RWPE2 (cell line): ENCODE results near the gene GDF9.

Experiments
- ATAC-seq: fragments of 200-7000 bp; cut with Tn5 transposase; 3 replicates; pipeline ENCODE4 v1.9.1; 2021; ENCODE audit warnings: low read depth
- DNase-seq: peaks from one replicate; pipeline ENCODE4 v3.0.0-alpha.2; 2020; ENCODE audit warnings: low spot score
- H3K27ac ChIP-seq: fragments of 450-650 bp; 2 replicates; pipeline ENCODE4 v1.5.1; 2017; ENCODE audit warnings: mild to moderate bottlenecking; ENCODE audit not compliant: poor library complexity, severe bottlenecking
- H3K27me3 ChIP-seq: fragments of 250-450 bp; sonication (Bioruptor Pico); 2 replicates; pipeline ENCODE4 v1.5.1; 2021; ENCODE audit warnings: mild to moderate bottlenecking, moderate library complexity; ENCODE audit not compliant: insufficient read depth, poor library complexity, severe bottlenecking
- H3K36me3 ChIP-seq: fragments of 250-450 bp; sonication (Bioruptor Pico); 2 replicates; pipeline ENCODE4 v1.5.1; 2020; ENCODE audit warnings: low read depth, mild to moderate bottlenecking, moderate library complexity
- H3K4me1 ChIP-seq: fragments of 250-450 bp; sonication (Bioruptor Pico); 2 replicates; pipeline ENCODE4 v1.5.1; 2021; ENCODE audit warnings: mild to moderate bottlenecking, moderate library complexity; ENCODE audit not compliant: insufficient read depth, poor library complexity, severe bottlenecking
- H3K4me3 ChIP-seq: fragments of 250-450 bp; sonication (Bioruptor Pico); 2 replicates; pipeline ENCODE4 v1.5.1; 2021; ENCODE audit warnings: mild to moderate bottlenecking, moderate library complexity; ENCODE audit not compliant: severe bottlenecking
- H3K9me3 ChIP-seq: fragments of 250-450 bp; sonication (Bioruptor Pico); 2 replicates; pipeline ENCODE4 v1.5.1; 2021; ENCODE audit warnings: mild to moderate bottlenecking, moderate library complexity; ENCODE audit not compliant: severe bottlenecking
- CTCF ChIP-seq: fragments of 450-650 bp; IDR thresholded peaks from one replicate; pipeline ENCODE4 v1.5.1; 2017; ENCODE audit warnings: mild to moderate bottlenecking, moderate library complexity; ENCODE audit not compliant: poor library complexity, severe bottlenecking

GDF9 gene

GRCh38 chr5:132841305-132841704 lies 25.0 kb downstream of the GDF9 start:
- peaks cover 17% of the 10 kb centered on the region for H3K4me1 ChIP-seq
- no peak for DNase-seq
- ATAC-seq: peak; percentile 43; the same call in 1 of the 3 replicates
- H3K27ac ChIP-seq: no peak overlapping the region
- no peak overlapping the region for H3K4me3 ChIP-seq
- H3K9me3 ChIP-seq: no peaks in the 10 kb centered on the region
- no peak for TF ChIP-seq CTCF
- no peaks in the 10 kb centered on the region for H3K27me3 ChIP-seq
- H3K36me3 ChIP-seq: no peaks in the 10 kb centered on the region

DNA sequence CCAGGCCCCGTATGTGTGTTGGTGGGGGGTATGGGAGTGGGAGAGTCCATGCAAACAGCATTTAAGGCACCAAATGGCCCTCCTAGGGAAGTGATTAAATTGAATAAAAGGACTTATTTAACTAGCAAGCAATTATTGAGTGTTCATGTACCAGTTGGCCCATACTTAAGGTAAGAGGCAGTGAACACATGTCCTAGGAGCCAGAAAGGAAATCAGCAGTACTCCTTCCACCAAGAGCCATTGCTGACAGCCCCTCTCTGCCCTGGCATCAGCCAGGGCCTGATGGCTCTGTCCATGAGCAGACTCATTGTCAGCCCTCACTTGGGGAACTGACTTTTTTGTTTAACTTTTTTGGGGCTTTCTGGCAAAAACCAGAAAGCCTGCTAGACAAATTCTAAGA lies 25.4 kb downstream of the GDF9 start:
- Histone ChIP-seq H3K27ac (no peak overlapping the region), H3K27me3 (no peaks in the 10 kb centered on the region), H3K4me1 (peaks cover 17% of the 10 kb centered on the region), H3K36me3 (no peaks in the 10 kb centered on the region), H3K9me3 (no peaks in the 10 kb centered on the region), H3K4me3 (no peak overlapping the region)
- no peak for TF ChIP-seq CTCF
- ATAC-seq (no peak), DNase-seq (no peak)

- H3K4me1 ChIP-seq: peaks cover 17% of the 10 kb centered on the region
- DNase-seq: no peak
- no peaks in the 10 kb centered on the region for H3K36me3 ChIP-seq
- no peak for ATAC-seq
- no peak for TF ChIP-seq CTCF
- no peaks in the 10 kb centered on the region for H3K27me3 ChIP-seq
- H3K9me3 ChIP-seq: no peaks in the 10 kb centered on the region
- no peak overlapping the region for H3K4me3 ChIP-seq
- peak overlapping the region; percentile 20 for H3K27ac ChIP-seq
Observed at GRCh38 chr5:132840313-132840712, 26.0 kb downstream of the GDF9 start.

DNA sequence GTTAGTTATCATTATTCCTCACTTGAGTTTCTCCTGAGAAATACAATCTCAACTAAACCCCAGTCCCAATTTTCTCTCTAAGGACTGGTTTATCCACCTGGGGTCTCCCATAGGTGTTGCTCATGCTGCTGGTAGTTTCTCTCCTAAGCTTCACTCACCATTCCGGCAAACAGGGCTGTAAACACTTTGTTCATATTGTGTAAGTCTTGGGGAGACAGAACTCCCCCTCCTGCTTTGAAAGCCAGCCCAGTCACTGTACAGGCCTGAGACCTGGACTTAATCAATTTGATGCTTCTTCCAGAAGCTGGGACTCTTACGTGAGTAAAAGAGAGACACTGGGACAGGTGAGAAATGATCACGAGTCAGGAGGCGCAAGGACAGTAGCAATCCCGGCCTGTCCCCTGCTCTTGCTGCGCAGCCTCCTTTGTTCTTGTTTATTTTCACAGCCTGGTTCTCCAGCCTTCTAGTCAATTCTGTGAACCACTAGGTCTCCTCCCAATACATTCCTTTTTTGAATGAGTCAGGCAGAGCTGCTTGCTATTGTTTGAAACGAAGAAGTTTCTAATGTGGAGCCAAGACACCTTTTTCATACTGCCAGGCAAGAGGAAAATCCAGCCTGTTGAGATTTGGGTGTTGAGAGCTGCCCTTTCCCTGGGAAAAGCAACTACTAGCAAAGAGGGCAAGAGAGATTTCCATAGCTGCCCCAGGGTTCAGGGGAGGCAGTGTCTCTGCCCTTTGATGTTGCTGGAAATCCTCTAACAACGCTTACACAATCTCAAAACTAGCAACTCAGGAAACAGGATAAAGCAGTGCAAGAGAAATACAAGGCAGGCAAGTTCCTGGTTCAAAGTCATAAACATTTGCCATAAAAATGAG lies 26.6 kb downstream of the GDF9 start:
- peaks cover 17% of the 10 kb centered on the region for H3K4me1 ChIP-seq
- no peaks in the 10 kb centered on the region for H3K9me3 ChIP-seq
- H3K4me3 ChIP-seq: no peak overlapping the region
- H3K36me3 ChIP-seq: no peaks in the 10 kb centered on the region
- DNase-seq (no peak), ATAC-seq (peak; percentile 87)
- H3K27ac ChIP-seq: peak overlapping the region; percentile 20
- no peak for TF ChIP-seq CTCF
- no peaks in the 10 kb centered on the region for H3K27me3 ChIP-seq
